ENCODE measurements around the gene CDH4. TPM values are rescaled to one million over a fixed set of nuclear protein-coding genes. Genes with fewer than 3 reads are reported as not detected.

CDH4 gene
- total and polyA plus RNA-seq, 2 donors from 2014 or later: 1.1 TPM; not detected in 1

DNA sequence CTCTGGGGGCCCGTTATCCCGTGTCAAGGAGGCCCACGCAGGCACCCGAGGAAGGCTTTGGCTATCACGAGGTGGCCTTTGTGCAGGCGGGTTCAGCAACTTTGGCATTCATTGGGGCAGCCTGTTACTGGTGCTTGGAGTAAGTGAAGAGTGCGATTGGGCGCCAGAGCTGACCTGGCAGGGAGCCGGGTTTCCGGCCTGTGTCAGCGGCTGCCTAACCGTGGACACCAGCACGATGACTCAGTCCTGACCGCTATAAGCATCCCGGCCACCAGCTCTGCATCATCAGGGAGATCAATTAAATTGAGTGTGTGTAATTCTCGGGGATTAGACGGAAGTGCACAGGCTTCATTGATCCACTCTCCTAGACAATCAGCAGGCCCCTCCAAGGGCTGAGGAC, 45.9 kb downstream of the CDH4 start:
- Histone ChIP-seq H3K36me3 (ENCODE audit: control insufficient read depth in 2 of 3, insufficient read depth in 3 of 3, low read length in 3 of 3) (no peaks in the 10 kb centered on the region), H3K9me3 (ENCODE audit: control insufficient read depth in 2 of 3, insufficient read depth in 1 of 3, low read length in 3 of 3) (no peaks in the 10 kb centered on the region), H3K27ac (ENCODE audit: low read depth in 2 of 2, low read length in 2 of 2) (no peak overlapping the region), H3K9ac (ENCODE audit: low read length in 3 of 3) (no peak overlapping the region), H3K27me3 (ENCODE audit: control insufficient read depth, insufficient read depth, low read length) (no peaks in the 10 kb centered on the region), H3K4me1 (ENCODE audit: control insufficient read depth in 2 of 3, insufficient read depth in 2 of 3, low read depth in 1 of 3, low read length in 3 of 3) (no peaks in the 10 kb centered on the region), H3K4me3 (ENCODE audit: low read length in 3 of 3) (no peak overlapping the region)
- intact Hi-C loops (cut with DNase I): no loop called here
- TF ChIP-seq, protein P1, sequence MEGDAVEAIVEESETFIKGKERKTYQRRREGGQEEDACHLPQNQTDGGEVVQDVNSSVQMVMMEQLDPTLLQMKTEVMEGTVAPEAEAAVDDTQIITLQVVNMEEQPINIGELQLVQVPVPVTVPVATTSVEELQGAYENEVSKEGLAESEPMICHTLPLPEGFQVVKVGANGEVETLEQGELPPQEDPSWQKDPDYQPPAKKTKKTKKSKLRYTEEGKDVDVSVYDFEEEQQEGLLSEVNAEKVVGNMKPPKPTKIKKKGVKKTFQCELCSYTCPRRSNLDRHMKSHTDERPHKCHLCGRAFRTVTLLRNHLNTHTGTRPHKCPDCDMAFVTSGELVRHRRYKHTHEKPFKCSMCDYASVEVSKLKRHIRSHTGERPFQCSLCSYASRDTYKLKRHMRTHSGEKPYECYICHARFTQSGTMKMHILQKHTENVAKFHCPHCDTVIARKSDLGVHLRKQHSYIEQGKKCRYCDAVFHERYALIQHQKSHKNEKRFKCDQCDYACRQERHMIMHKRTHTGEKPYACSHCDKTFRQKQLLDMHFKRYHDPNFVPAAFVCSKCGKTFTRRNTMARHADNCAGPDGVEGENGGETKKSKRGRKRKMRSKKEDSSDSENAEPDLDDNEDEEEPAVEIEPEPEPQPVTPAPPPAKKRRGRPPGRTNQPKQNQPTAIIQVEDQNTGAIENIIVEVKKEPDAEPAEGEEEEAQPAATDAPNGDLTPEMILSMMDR (IDR thresholded peaks at IDR 0.05; ENCODE audit: borderline replicate concordance, extremely low read depth, insufficient read depth): no peak
- no peak for FAIRE-seq
- no peak for DNase-seq

DNA sequence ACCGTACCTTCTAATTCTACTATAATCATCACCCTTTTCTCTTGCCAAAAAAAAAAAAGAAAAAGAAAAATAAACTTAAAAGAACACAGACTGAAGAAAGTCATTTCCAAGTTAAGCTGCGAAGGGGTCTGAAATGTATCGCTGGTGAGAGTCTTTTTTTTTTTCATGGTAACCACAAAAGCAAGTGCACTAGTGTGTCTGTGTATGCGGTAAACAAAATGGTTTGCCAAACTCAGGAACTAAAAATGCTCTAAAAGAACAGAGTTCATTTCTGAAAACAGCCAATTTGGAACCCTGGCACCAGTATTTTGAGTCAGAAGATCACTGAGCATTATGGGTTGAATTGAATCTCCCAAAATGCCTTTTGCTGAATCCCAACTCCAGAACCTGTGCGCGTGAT, 46.6 kb downstream of the CDH4 start:
- FAIRE-seq (no peak), DNase-seq (no peak)
- Histone ChIP-seq H3K9ac (ENCODE audit: low read length in 3 of 3) (no peak overlapping the region), H3K4me1 (ENCODE audit: control insufficient read depth in 2 of 3, insufficient read depth in 2 of 3, low read depth in 1 of 3, low read length in 3 of 3) (no peaks in the 10 kb centered on the region), H3K9me3 (ENCODE audit: control insufficient read depth in 2 of 3, insufficient read depth in 1 of 3, low read length in 3 of 3) (no peaks in the 10 kb centered on the region), H3K27ac (ENCODE audit: low read depth in 2 of 2, low read length in 2 of 2) (no peak overlapping the region), H3K27me3 (ENCODE audit: control insufficient read depth, insufficient read depth, low read length) (no peaks in the 10 kb centered on the region), H3K4me3 (ENCODE audit: low read length in 3 of 3) (no peak overlapping the region), H3K36me3 (ENCODE audit: control insufficient read depth in 2 of 3, insufficient read depth in 3 of 3, low read length in 3 of 3) (no peaks in the 10 kb centered on the region)
- intact Hi-C loops (cut with DNase I): no loop called here
- TF ChIP-seq, protein P1 (IDR thresholded peaks at IDR 0.05; ENCODE audit: borderline replicate concordance, extremely low read depth, insufficient read depth): no peak

DNA sequence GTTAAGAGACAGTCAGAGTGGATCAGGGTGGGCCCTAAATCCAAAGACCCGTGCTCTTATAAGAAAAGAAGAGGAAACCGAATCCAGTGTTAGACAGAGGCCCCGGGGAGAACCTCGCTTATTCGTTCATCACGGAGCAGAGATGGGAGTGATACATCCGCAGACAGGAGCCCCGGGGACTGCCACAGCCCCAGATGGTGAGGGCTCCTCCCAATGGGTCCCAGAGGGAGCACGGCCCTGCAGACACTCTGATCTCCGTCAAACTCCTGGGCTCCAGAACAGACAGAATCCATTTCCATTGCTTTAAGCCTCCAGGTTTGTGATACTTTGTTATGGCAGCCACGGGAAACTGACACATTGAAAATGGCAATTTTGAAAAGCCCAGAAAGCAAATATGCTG, 47.0 kb downstream of the CDH4 start:
- Histone ChIP-seq H3K9ac (ENCODE audit: low read length in 3 of 3) (no peak overlapping the region), H3K27me3 (ENCODE audit: control insufficient read depth, insufficient read depth, low read length) (no peaks in the 10 kb centered on the region), H3K27ac (ENCODE audit: low read depth in 2 of 2, low read length in 2 of 2) (no peak overlapping the region), H3K4me1 (ENCODE audit: control insufficient read depth in 2 of 3, insufficient read depth in 2 of 3, low read depth in 1 of 3, low read length in 3 of 3) (no peaks in the 10 kb centered on the region), H3K9me3 (ENCODE audit: control insufficient read depth in 2 of 3, insufficient read depth in 1 of 3, low read length in 3 of 3) (no peaks in the 10 kb centered on the region), H3K4me3 (ENCODE audit: low read length in 3 of 3) (no peak overlapping the region), H3K36me3 (ENCODE audit: control insufficient read depth in 2 of 3, insufficient read depth in 3 of 3, low read length in 3 of 3) (no peaks in the 10 kb centered on the region)
- intact Hi-C loops (cut with DNase I): no loop called here
- DNase-seq: no peak
- FAIRE-seq: no peak
- TF ChIP-seq, protein P1 (IDR thresholded peaks at IDR 0.05; ENCODE audit: borderline replicate concordance, extremely low read depth, insufficient read depth): no peak

DNA sequence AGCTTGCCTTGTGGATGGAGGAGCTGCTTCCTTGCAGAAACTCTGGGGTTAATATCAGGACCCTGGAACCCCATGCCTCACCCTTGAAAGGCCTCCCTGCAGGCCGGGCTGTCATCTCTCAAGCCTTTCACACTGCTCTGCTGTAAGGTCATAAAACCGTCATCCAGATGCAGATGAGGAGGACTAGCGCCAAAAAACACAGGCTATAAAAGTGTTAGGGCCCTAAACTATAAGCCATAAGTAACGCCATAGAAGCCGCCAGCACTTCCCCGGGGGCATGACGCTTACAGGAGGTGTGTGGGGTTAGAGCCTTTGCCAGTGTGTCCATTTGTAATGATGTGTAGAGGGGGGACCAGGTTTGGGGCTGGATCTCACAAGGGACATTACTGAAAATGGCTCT, 47.6 kb downstream of the CDH4 start:
- Histone ChIP-seq H3K9ac (ENCODE audit: low read length in 3 of 3) (no peak overlapping the region), H3K36me3 (ENCODE audit: control insufficient read depth in 2 of 3, insufficient read depth in 3 of 3, low read length in 3 of 3) (no peaks in the 10 kb centered on the region), H3K4me1 (ENCODE audit: control insufficient read depth in 2 of 3, insufficient read depth in 2 of 3, low read depth in 1 of 3, low read length in 3 of 3) (no peaks in the 10 kb centered on the region), H3K27ac (ENCODE audit: low read depth in 2 of 2, low read length in 2 of 2) (no peak overlapping the region), H3K27me3 (ENCODE audit: control insufficient read depth, insufficient read depth, low read length) (no peaks in the 10 kb centered on the region), H3K4me3 (ENCODE audit: low read length in 3 of 3) (no peak overlapping the region), H3K9me3 (ENCODE audit: control insufficient read depth in 2 of 3, insufficient read depth in 1 of 3, low read length in 3 of 3) (peaks cover 0 to under 1% (median 0%) of the 10 kb centered on the region in 3 donors)
- FAIRE-seq (no peak), DNase-seq (peak in 3 of 5 donors; percentile 36 to 87 (median 69))
- TF ChIP-seq, protein P1 (IDR thresholded peaks at IDR 0.05; ENCODE audit: borderline replicate concordance, extremely low read depth, insufficient read depth): no peak
- intact Hi-C loops (cut with DNase I): no loop called here

Measured in kidney (tissue), 14 donors.